ENCODE measurements around the gene C14orf132. TPM values are rescaled to one million over a fixed set of nuclear protein-coding genes. Genes with fewer than 3 reads are reported as not detected.

The C14orf132 gene
- polyA plus RNA-seq, 3 donors, result not detected

DNA sequence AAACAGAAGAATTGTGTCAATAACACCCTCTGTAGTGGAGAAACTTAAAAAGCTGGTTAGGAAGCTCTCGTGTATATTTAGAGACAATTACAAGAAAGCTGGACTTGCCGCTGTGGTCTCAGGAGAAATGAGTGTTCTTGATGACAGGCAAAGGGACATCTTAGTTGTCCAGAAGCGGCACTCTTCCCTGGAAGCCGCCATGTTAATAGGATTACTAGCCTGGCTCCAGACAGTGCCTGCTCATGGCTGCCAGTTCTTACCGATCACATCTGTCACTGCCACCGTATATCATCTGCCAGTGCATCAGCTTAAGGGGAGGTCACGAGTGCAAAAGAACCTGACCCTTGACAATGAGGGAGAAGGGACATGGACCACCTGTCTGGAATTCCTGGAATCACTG lies 48.9 kb downstream of the C14orf132 start:
- no peaks in the 10 kb centered on the region for H3K9me3 ChIP-seq (replicated peaks in 1 of 2; ENCODE audit: control insufficient read depth in 1 of 2, insufficient read depth in 1 of 2, low read length in 2 of 2)
- H3K4me1 Mint-ChIP-seq, result no peaks in the 10 kb centered on the region
- TF ChIP-seq, protein P1, sequence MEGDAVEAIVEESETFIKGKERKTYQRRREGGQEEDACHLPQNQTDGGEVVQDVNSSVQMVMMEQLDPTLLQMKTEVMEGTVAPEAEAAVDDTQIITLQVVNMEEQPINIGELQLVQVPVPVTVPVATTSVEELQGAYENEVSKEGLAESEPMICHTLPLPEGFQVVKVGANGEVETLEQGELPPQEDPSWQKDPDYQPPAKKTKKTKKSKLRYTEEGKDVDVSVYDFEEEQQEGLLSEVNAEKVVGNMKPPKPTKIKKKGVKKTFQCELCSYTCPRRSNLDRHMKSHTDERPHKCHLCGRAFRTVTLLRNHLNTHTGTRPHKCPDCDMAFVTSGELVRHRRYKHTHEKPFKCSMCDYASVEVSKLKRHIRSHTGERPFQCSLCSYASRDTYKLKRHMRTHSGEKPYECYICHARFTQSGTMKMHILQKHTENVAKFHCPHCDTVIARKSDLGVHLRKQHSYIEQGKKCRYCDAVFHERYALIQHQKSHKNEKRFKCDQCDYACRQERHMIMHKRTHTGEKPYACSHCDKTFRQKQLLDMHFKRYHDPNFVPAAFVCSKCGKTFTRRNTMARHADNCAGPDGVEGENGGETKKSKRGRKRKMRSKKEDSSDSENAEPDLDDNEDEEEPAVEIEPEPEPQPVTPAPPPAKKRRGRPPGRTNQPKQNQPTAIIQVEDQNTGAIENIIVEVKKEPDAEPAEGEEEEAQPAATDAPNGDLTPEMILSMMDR (IDR thresholded peaks at IDR 0.05), result no peak
- no peaks in the 10 kb centered on the region for H3K4me1 ChIP-seq (ENCODE audit: control insufficient read depth in 1 of 2, insufficient read depth in 2 of 2, low read length in 2 of 2)
- H2AFZ ChIP-seq (ENCODE audit: insufficient read depth, low read depth, low read length, poor library complexity, severe bottlenecking), result no peak overlapping the region
- no peak overlapping the region for H3K27ac ChIP-seq (ENCODE audit: low read depth in 1 of 2, low read length in 2 of 2)
- no peak overlapping the region for H3K27ac Mint-ChIP-seq
- H3K4me3 Mint-ChIP-seq, result no peak overlapping the region
- no peak overlapping the region for H3K9ac ChIP-seq (ENCODE audit: insufficient read depth, low read length, poor library complexity, severe bottlenecking)
- H3K27me3 ChIP-seq (ENCODE audit: control insufficient read depth in 2 of 2, insufficient read depth in 2 of 2, low read length in 2 of 2), result no peaks in the 10 kb centered on the region
- H4K20me1 ChIP-seq (ENCODE audit: insufficient read depth, low read length), result no peaks in the 10 kb centered on the region
- H3K27me3 Mint-ChIP-seq (ENCODE audit: low read depth in 3 of 3), result peaks cover 2 to 5% (median 4%) of the 10 kb centered on the region in 3 donors
- H3K9me3 Mint-ChIP-seq, result no peaks in the 10 kb centered on the region
- H3K4me3 ChIP-seq (replicated peaks in 1 of 3; ENCODE audit: low read depth in 2 of 3, low read length in 3 of 3), result no peak overlapping the region
- no peaks in the 10 kb centered on the region for H3K79me2 ChIP-seq (ENCODE audit: insufficient read depth, low read length)
- H3K4me2 ChIP-seq (replicated peaks; ENCODE audit: extremely low read depth, low read length, poor library complexity, severe bottlenecking), result no peak overlapping the region
- no peaks in the 10 kb centered on the region for H3K36me3 Mint-ChIP-seq
- no peaks in the 10 kb centered on the region for H3K36me3 ChIP-seq (replicated peaks in 1 of 2; ENCODE audit: control insufficient read depth in 1 of 2, insufficient read depth in 2 of 2, low read length in 2 of 2)
- no peak for DNase-seq
- intact Hi-C loops (cut with micrococcal nuclease), result no loop called here
- 100% methylated on average over 6 of the region's 7 CpGs for WGBS (ENCODE audit: insufficient coverage)

DNA sequence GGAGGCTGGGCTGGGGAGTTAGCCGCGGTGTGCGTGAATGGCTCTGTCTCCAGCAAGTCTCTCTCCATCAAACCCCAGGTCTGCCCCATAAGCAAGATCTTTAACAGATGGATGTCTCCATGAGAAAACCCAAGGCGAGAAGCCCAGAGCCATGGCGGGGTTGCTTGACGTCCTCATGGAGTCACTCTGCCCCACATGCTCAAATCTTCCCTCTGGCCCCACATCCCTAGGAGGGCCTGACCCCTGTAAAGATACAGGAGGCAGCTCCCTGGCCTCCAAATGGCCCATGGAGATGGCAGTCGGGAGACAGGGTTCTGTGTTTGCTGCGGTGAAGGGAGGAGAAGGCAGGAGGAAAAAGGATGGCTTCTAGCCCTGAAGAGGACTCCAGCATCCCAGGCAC lies 49.3 kb downstream of the C14orf132 start:
- peaks cover 0 to 5% (median 4%) of the 10 kb centered on the region in 3 donors for H3K27me3 Mint-ChIP-seq (ENCODE audit: low read depth in 3 of 3)
- no peak overlapping the region for H2AFZ ChIP-seq (ENCODE audit: insufficient read depth, low read depth, low read length, poor library complexity, severe bottlenecking)
- DNase-seq, result no peak
- no peaks in the 10 kb centered on the region for H3K79me2 ChIP-seq (ENCODE audit: insufficient read depth, low read length)
- H3K9me3 Mint-ChIP-seq, result no peaks in the 10 kb centered on the region
- no peak overlapping the region for H3K27ac Mint-ChIP-seq
- intact Hi-C loops (cut with micrococcal nuclease), result no loop called here
- no peak overlapping the region for H3K27ac ChIP-seq (ENCODE audit: low read depth in 1 of 2, low read length in 2 of 2)
- H3K36me3 ChIP-seq (replicated peaks in 1 of 2; ENCODE audit: control insufficient read depth in 1 of 2, insufficient read depth in 2 of 2, low read length in 2 of 2), result no peaks in the 10 kb centered on the region
- TF ChIP-seq, protein P1 (IDR thresholded peaks at IDR 0.05), result no peak
- H3K4me1 ChIP-seq (ENCODE audit: control insufficient read depth in 1 of 2, insufficient read depth in 2 of 2, low read length in 2 of 2), result no peaks in the 10 kb centered on the region
- 100% methylated on average over 6 of the region's 8 CpGs for WGBS (ENCODE audit: insufficient coverage)
- H3K9ac ChIP-seq (ENCODE audit: insufficient read depth, low read length, poor library complexity, severe bottlenecking), result no peak overlapping the region
- H4K20me1 ChIP-seq (ENCODE audit: insufficient read depth, low read length), result no peaks in the 10 kb centered on the region
- no peak overlapping the region for H3K4me3 ChIP-seq (replicated peaks in 1 of 3; ENCODE audit: low read depth in 2 of 3, low read length in 3 of 3)
- H3K4me3 Mint-ChIP-seq, result no peak overlapping the region
- no peaks in the 10 kb centered on the region for H3K27me3 ChIP-seq (ENCODE audit: control insufficient read depth in 2 of 2, insufficient read depth in 2 of 2, low read length in 2 of 2)
- no peaks in the 10 kb centered on the region for H3K36me3 Mint-ChIP-seq
- H3K4me1 Mint-ChIP-seq, result no peaks in the 10 kb centered on the region
- no peaks in the 10 kb centered on the region for H3K9me3 ChIP-seq (replicated peaks in 1 of 2; ENCODE audit: control insufficient read depth in 1 of 2, insufficient read depth in 1 of 2, low read length in 2 of 2)
- no peak overlapping the region for H3K4me2 ChIP-seq (replicated peaks; ENCODE audit: extremely low read depth, low read length, poor library complexity, severe bottlenecking)
